ENCODE measurements around the gene GTPBP1. TPM values are rescaled to one million over a fixed set of nuclear protein-coding genes. Genes with fewer than 3 reads are reported as not detected.

Gene GTPBP1
- total and polyA plus RNA-seq, 2 donors (not counting 1 experiment from before 2014, with no cell fraction given) = 77.8 to 174 TPM

- Mint-ChIP-seq H3K27me3 (no peaks in the 10 kb centered on the region), H3K4me3 (no peak overlapping the region), H3K4me1 (peaks cover 22% of the 10 kb centered on the region), H3K9me3 (ENCODE audit: insufficient read depth) (no peaks in the 10 kb centered on the region), H3K27ac (no peak overlapping the region)
- Histone ChIP-seq H3K27ac (ENCODE audit: low read length in 2 of 2) (no peak overlapping the region), H3K4me1 (ENCODE audit: control insufficient read depth in 2 of 2, insufficient read depth in 2 of 2, low read length in 2 of 2) (peaks cover 11 to 15% of the 10 kb centered on the region in 2 donors), H3K27me3 (replicated peaks in 1 of 4; ENCODE audit: control extremely low read depth in 1 of 4, control insufficient read depth in 3 of 4, insufficient read depth in 4 of 4, low read length in 3 of 4) (no peaks in the 10 kb centered on the region), H3K36me3 (replicated peaks in 1 of 2; ENCODE audit: control extremely low read depth in 1 of 2, control insufficient read depth in 1 of 2, extremely low read depth in 1 of 2, insufficient read depth in 2 of 2, low read length in 1 of 2) (peaks cover 0 to 46% of the 10 kb centered on the region in 2 experiments), H3K9ac (ENCODE audit: low read length) (no peak overlapping the region), H3K79me2 (ENCODE audit: control insufficient read depth, insufficient read depth, low read length) (peaks cover 23% of the 10 kb centered on the region), H3K4me3 (ENCODE audit: control extremely low read depth in 1 of 5, extremely low read depth in 1 of 5, insufficient read depth in 1 of 5, low read depth in 2 of 5, low read length in 4 of 5) (no peak overlapping the region), H3K9me3 (ENCODE audit: control extremely low read depth in 1 of 3, control insufficient read depth in 2 of 3, insufficient read depth in 1 of 3, low read length in 2 of 3) (no peaks in the 10 kb centered on the region), H4K20me1 (ENCODE audit: control insufficient read depth, insufficient read depth, low read length, poor library complexity, severe bottlenecking) (no peaks in the 10 kb centered on the region), H3K4me2 (replicated peaks; ENCODE audit: low read depth, low read length, poor library complexity, severe bottlenecking) (no peak overlapping the region), H2AFZ (ENCODE audit: insufficient read depth, low read depth, low read length, poor library complexity, severe bottlenecking) (no peak overlapping the region)
- 93% methylated on average over 3 of the region's 9 CpGs for WGBS (ENCODE audit: insufficient coverage)
- intact Hi-C loops (cut with micrococcal nuclease) = loop anchor here (5.0 kb wide), 2 partner anchors 187 to 712 kb away; partner anchors contain the start of genes CBX6 and TAB1
- ATAC-seq (ENCODE audit: low read depth) (no peak), DNase-seq (no peak)
- POLR2A ChIA-PET = no interaction called here
- TF ChIP-seq CTCF (IDR thresholded peaks at IDR 0.05) (no peak), EZH2 (IDR thresholded peaks at IDR 0.05; ENCODE audit: borderline replicate concordance, insufficient read depth, low read depth, low read length, poor library complexity, severe bottlenecking) (no peak)
- CTCF ChIA-PET = no interaction called here
Observed at GRCh38 chr22:38684895-38685294, 20.8 kb upstream of the GTPBP1 start.

- Mint-ChIP-seq H3K4me1 (peaks cover 22% of the 10 kb centered on the region), H3K27ac (no peak overlapping the region), H3K9me3 (ENCODE audit: insufficient read depth) (no peaks in the 10 kb centered on the region), H3K27me3 (no peaks in the 10 kb centered on the region), H3K4me3 (no peak overlapping the region)
- Histone ChIP-seq H3K4me3 (ENCODE audit: control extremely low read depth in 1 of 5, extremely low read depth in 1 of 5, insufficient read depth in 1 of 5, low read depth in 2 of 5, low read length in 4 of 5) (no peak overlapping the region), H2AFZ (ENCODE audit: insufficient read depth, low read depth, low read length, poor library complexity, severe bottlenecking) (no peak overlapping the region), H3K36me3 (replicated peaks in 1 of 2; ENCODE audit: control extremely low read depth in 1 of 2, control insufficient read depth in 1 of 2, extremely low read depth in 1 of 2, insufficient read depth in 2 of 2, low read length in 1 of 2) (peaks cover 0 to 46% of the 10 kb centered on the region in 2 experiments), H3K9me3 (ENCODE audit: control extremely low read depth in 1 of 3, control insufficient read depth in 2 of 3, insufficient read depth in 1 of 3, low read length in 2 of 3) (no peaks in the 10 kb centered on the region), H3K9ac (ENCODE audit: low read length) (no peak overlapping the region), H3K27me3 (replicated peaks in 1 of 4; ENCODE audit: control extremely low read depth in 1 of 4, control insufficient read depth in 3 of 4, insufficient read depth in 4 of 4, low read length in 3 of 4) (no peaks in the 10 kb centered on the region), H3K27ac (ENCODE audit: low read length in 2 of 2) (no peak overlapping the region), H3K4me2 (replicated peaks; ENCODE audit: low read depth, low read length, poor library complexity, severe bottlenecking) (no peak overlapping the region), H3K79me2 (ENCODE audit: control insufficient read depth, insufficient read depth, low read length) (peaks cover 23% of the 10 kb centered on the region), H3K4me1 (ENCODE audit: control insufficient read depth in 2 of 2, insufficient read depth in 2 of 2, low read length in 2 of 2) (peaks cover 11 to 15% of the 10 kb centered on the region in 2 donors), H4K20me1 (ENCODE audit: control insufficient read depth, insufficient read depth, low read length, poor library complexity, severe bottlenecking) (no peaks in the 10 kb centered on the region)
- POLR2A ChIA-PET = no interaction called here
- WGBS (ENCODE audit: insufficient coverage) = 100% methylated on average over 1 of the region's 1 CpG
- ATAC-seq (ENCODE audit: low read depth) (no peak), DNase-seq (no peak)
- CTCF ChIA-PET = interaction anchor here (0.6 kb wide), 1 partner anchor 540 kb away, joined by 3 read pairs; no protein-coding TSS in a partner anchor
- intact Hi-C loops (cut with micrococcal nuclease) = no loop called here
- no peak for TF ChIP-seq CTCF (IDR thresholded peaks at IDR 0.05)
- TF ChIP-seq EZH2 (IDR thresholded peaks at IDR 0.05; ENCODE audit: borderline replicate concordance, insufficient read depth, low read depth, low read length, poor library complexity, severe bottlenecking) = no peak
Observed at GRCh38 chr22:38685761-38686160, 20.0 kb upstream of the GTPBP1 start.
